ENCODE data around the gene GPR6.

The GPR6 gene

GRCh38 chr6:109999740-110000139, 21.6 kb downstream of the GPR6 start:
- no peak for DNase-seq (ENCODE audit: low spot score)

GRCh38 chr6:110002676-110003075, 24.6 kb downstream of the GPR6 start:
- DNase-seq (ENCODE audit: low spot score) = no peak

- DNase-seq (ENCODE audit: low spot score) = no peak
Observed at GRCh38 chr6:110013386-110013785, 35.3 kb downstream of the GPR6 start.

- no peak for DNase-seq (ENCODE audit: low spot score)
Observed at GRCh38 chr6:110015206-110015605, 37.1 kb downstream of the GPR6 start.

- no peak for DNase-seq (ENCODE audit: low spot score)
Observed at GRCh38 chr6:110017306-110017705, 39.2 kb downstream of the GPR6 start.

GRCh38 chr6:110017946-110018345, 39.8 kb downstream of the GPR6 start:
- DNase-seq (ENCODE audit: low spot score) = no peak

- DNase-seq (ENCODE audit: low spot score) = no peak
Observed at GRCh38 chr6:110018486-110018885, 40.4 kb downstream of the GPR6 start.

GRCh38 chr6:110020888-110021287, 42.8 kb downstream of the GPR6 start:
- no peak for DNase-seq (ENCODE audit: low spot score)

- DNase-seq (ENCODE audit: low spot score) = no peak
Observed at GRCh38 chr6:110029144-110029543, 51.0 kb downstream of the GPR6 start.

All from ecto neural progenitor cell (in vitro differentiated cells).